Activated CD8-positive, alpha-beta T cell treated with anti-CD3 and anti-CD28 coated beads, Interleukin-2, amount 10 ng/mL, durations not matched to agents 7 days and 5 days (primary cell): ENCODE data around the gene MYCBPAP. TPM values are rescaled to one million over a fixed set of nuclear protein-coding genes. Genes with fewer than 3 reads are reported as not detected.

Experiments used
- ATAC-seq: fragments of 150-1000 bp; cut with Tn5 transposase; one replicate; pipeline ENCODE4 v1.10.0; 2021; ENCODE audit warnings: moderate library complexity
- CTCF ChIA-PET: fragments of 350-600 bp; sonication (Branson Sonifier 250); formaldehyde crosslinking; loops from one replicate; lab custom pipeline; 2021; ENCODE audit warnings: antibody characterized with exemption; lab: Charles Lee
- POLR2A ChIA-PET: fragments of 350-600 bp; sonication (Branson Sonifier 250); formaldehyde crosslinking; loops from one replicate; lab custom pipeline; 2021; ENCODE audit warnings: antibody characterized with exemption; lab: Charles Lee
- DNase-seq: peaks from one replicate; pipeline ENCODE4 v3.0.0-alpha.2; 2020
- H3K27ac Mint-ChIP-seq: one replicate; pipeline ENCODE4 v1.8.0; 2021; ENCODE audit warnings: mild to moderate bottlenecking, mixed read lengths
- H3K27me3 Mint-ChIP-seq: one replicate; pipeline ENCODE4 v1.8.0; 2021; ENCODE audit warnings: low read depth, mixed read lengths
- H3K36me3 Mint-ChIP-seq: one replicate; pipeline ENCODE4 v1.8.0; 2021; ENCODE audit warnings: low read depth, mixed read lengths
- H3K4me1 Mint-ChIP-seq: one replicate; pipeline ENCODE4 v1.8.0; 2021; ENCODE audit warnings: low read depth, mixed read lengths
- H3K4me3 Mint-ChIP-seq: one replicate; pipeline ENCODE4 v1.8.0; 2021; ENCODE audit warnings: mild to moderate bottlenecking, mixed read lengths
- H3K9me3 Mint-ChIP-seq: one replicate; pipeline ENCODE4 v1.8.0; 2022; ENCODE audit warnings: mixed read lengths; ENCODE audit not compliant: insufficient read depth
- total RNA-seq, 2 experiments: library from RNA; stranded (reverse); gene quantifications; one replicate each; pipeline ENCODE4 v1.2.3, GENCODE V29; 2021

Gene MYCBPAP
- total RNA-seq, 2 experiments from 2014 or later: 7.7 to 9.3 TPM

- no peaks in the 10 kb centered on the region for H3K27me3 Mint-ChIP-seq
- ATAC-seq (peak; percentile 45), DNase-seq (peak; percentile 66)
- peaks cover 2% of the 10 kb centered on the region for H3K36me3 Mint-ChIP-seq
- peaks cover 44% of the 10 kb centered on the region for H3K4me1 Mint-ChIP-seq
- H3K9me3 Mint-ChIP-seq: no peaks in the 10 kb centered on the region
- peak overlapping the region; percentile 12 for H3K4me3 Mint-ChIP-seq
- POLR2A ChIA-PET: interaction anchor here (2.3 kb wide), 1 partner anchor 17 kb away, joined by 6 read pairs; no protein-coding TSS in a partner anchor
- H3K27ac Mint-ChIP-seq: peak overlapping the region; percentile 58
- CTCF ChIA-PET: interaction anchor here (0.9 to 3.7 kb wide), 5 partner anchors 9 to 32 kb away, joined by 3 to 17 read pairs (median 3); partner anchors contain the start of gene RSAD1
Measured at GRCh38 chr17:50511058-50511457, 2.8 kb downstream of the MYCBPAP start.

GRCh38 chr17:50513495-50513894, 5.3 kb downstream of the MYCBPAP start:
- Mint-ChIP-seq H3K9me3 (no peaks in the 10 kb centered on the region), H3K36me3 (peaks cover 2% of the 10 kb centered on the region), H3K4me3 (no peak overlapping the region), H3K27me3 (no peaks in the 10 kb centered on the region), H3K4me1 (peaks cover 35% of the 10 kb centered on the region), H3K27ac (no peak overlapping the region)
- ChIA-PET CTCF (no interaction called here), POLR2A (no interaction called here)
- ATAC-seq (no peak), DNase-seq (no peak)

- Mint-ChIP-seq H3K4me1 (peaks cover 27% of the 10 kb centered on the region), H3K27ac (no peak overlapping the region), H3K36me3 (peaks cover 2% of the 10 kb centered on the region), H3K27me3 (no peaks in the 10 kb centered on the region), H3K4me3 (no peak overlapping the region), H3K9me3 (no peaks in the 10 kb centered on the region)
- ChIA-PET POLR2A (no interaction called here), CTCF (interaction anchor here (1.2 kb wide), 1 partner anchor 117 kb away, joined by 3 read pairs; the partner anchor contains the start of gene LRRC59)
- ATAC-seq (no peak), DNase-seq (no peak)
Measured at GRCh38 chr17:50514388-50514787, 6.1 kb downstream of the MYCBPAP start.

DNA sequence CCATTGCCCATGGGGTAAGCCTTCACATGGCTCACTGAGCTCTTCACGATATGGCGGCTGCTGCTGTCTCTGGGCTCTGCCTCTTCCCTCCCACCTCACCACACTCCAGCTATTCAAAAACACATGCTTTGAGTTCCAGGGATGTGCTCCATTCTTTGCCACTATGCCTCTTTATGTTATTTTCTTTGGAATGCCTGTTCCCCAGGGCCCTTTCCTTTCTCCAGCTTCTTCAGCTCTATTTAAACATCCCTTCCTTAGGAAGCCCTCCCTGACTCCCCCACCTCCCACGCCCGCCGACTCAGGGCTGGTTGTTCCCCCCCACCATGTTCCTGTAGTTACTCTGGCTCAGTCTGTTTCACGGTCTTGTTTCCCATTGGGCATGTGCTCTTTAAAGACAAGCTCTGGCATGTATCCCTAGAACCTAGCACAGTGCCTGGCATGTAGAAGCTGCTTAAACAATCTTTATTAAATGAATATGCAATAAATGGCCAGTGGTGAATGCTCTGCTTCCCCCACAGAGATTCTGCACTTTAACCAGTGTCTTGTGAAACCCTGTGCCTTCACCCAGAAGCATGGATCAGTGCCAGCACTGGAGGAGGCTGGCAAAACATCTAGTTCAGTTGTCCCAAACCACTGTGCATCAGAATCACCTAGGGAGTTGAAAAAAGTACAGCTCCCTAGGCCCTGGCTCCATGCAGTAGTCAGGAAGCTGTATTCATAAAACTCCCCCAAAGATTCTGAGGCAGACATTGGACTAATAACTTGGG, 6.9 kb downstream of the MYCBPAP start:
- H3K36me3 Mint-ChIP-seq: no peaks in the 10 kb centered on the region
- ATAC-seq: no peak
- POLR2A ChIA-PET: no interaction called here
- CTCF ChIA-PET: interaction anchor here (0.9 to 1.3 kb wide), 4 partner anchors 21 to 118 kb away, joined by 3 read pairs; partner anchors contain the start of genes LRRC59 and RSAD1
- H3K4me3 Mint-ChIP-seq: no peak overlapping the region
- no peaks in the 10 kb centered on the region for H3K27me3 Mint-ChIP-seq
- H3K4me1 Mint-ChIP-seq: peaks cover 19% of the 10 kb centered on the region
- no peak overlapping the region for H3K27ac Mint-ChIP-seq
- no peaks in the 10 kb centered on the region for H3K9me3 Mint-ChIP-seq
- DNase-seq: no peak

DNA sequence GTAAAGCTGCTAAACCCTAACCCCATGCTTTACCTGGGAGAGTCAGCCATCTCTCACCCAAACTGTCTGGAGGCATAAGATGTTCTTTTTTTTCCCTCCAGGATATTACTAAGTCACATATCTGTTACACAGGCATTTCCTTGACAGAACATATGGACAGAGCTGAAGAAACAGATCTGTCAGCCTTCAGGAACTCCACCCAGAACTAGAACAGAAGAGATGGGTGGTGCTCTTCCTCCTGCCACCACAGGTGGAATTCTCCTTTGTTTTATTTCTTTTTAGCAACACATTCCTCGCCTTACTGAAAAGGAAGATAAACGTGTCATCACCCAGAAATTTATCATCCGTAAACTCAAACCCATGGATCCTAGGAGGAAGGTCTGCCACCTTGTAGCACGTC, 8.8 kb downstream of the MYCBPAP start:
- H3K4me3 Mint-ChIP-seq: no peak overlapping the region
- H3K36me3 Mint-ChIP-seq: no peaks in the 10 kb centered on the region

DNA sequence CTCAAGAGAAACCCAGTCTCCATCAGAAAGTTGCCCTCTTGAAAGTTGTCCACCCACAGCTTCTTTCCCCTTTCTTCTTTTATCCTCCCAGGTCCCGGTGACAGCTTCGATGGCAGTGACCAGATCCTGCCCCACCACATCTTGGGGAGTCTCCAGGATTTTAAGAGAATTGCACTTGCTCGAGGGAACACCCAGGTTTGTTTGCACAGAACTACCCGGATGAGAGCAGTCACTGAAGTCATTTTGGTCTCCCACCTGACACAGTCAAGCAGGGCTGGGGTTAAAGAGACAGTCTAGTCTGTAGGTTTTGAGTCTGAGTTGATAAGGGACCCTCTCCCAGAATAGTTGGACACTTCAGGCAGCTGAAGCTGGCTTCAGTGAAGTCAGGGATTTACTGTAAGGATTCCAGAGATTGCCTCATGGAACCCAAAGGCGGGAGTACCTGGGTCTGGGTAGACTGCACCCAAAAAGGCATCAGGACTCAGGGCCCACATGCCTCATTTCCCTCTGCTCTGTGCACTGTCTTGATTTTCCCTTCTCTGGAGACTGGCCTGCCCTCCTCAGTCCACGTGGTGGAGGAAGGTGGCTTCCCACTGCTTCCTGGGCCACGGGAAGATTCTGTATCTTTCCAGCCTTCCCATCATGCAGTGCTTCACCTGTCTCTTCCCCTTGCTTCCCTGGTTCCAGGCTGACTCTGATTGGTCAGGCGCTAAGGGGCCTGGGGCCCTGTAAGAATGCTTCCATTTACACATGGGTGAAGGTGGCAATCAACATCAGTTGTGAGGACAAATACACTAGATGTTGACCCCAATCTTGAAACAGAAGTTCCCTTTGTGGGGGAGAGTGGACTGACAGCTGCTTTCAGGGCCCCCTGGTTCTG, 9.5 kb downstream of the MYCBPAP start:
- no peaks in the 10 kb centered on the region for H3K27me3 Mint-ChIP-seq

More for the DNA sequence above, 8.8 kb downstream of the MYCBPAP start:
- Mint-ChIP-seq H3K4me1 (peaks cover 4% of the 10 kb centered on the region), H3K27me3 (no peaks in the 10 kb centered on the region), H3K27ac (no peak overlapping the region), H3K9me3 (no peaks in the 10 kb centered on the region)
- ChIA-PET CTCF (no interaction called here), POLR2A (no interaction called here)
- DNase-seq (no peak), ATAC-seq (no peak)

GRCh38 chr17:50518384-50519023, 10.3 kb downstream of the MYCBPAP start:
- Mint-ChIP-seq H3K36me3 (no peaks in the 10 kb centered on the region), H3K4me3 (no peak overlapping the region), H3K9me3 (no peaks in the 10 kb centered on the region), H3K27ac (no peak overlapping the region), H3K4me1 (peaks cover 1% of the 10 kb centered on the region), H3K27me3 (no peaks in the 10 kb centered on the region)
- no peak for ATAC-seq
- no peak for DNase-seq
- POLR2A ChIA-PET: no interaction called here
- CTCF ChIA-PET: no interaction called here

More for the DNA sequence above, 9.5 kb downstream of the MYCBPAP start:
- Mint-ChIP-seq H3K36me3 (no peaks in the 10 kb centered on the region), H3K4me3 (no peak overlapping the region), H3K4me1 (peaks cover 1% of the 10 kb centered on the region), H3K27ac (no peak overlapping the region), H3K9me3 (no peaks in the 10 kb centered on the region)
- ChIA-PET POLR2A (no interaction called here), CTCF (no interaction called here)
- DNase-seq: no peak
- ATAC-seq: no peak

GRCh38 chr17:50519141-50519834, 11.0 kb downstream of the MYCBPAP start:
- no peaks in the 10 kb centered on the region for H3K36me3 Mint-ChIP-seq
- no peak overlapping the region for H3K4me3 Mint-ChIP-seq
- ChIA-PET POLR2A (interaction anchor here (0.6 kb wide), 1 partner anchor 214 kb away, joined by 6 read pairs; no protein-coding TSS in a partner anchor), CTCF (no interaction called here)
- peaks cover 1% of the 10 kb centered on the region for H3K4me1 Mint-ChIP-seq
- DNase-seq (no peak), ATAC-seq (no peak)
- H3K27ac Mint-ChIP-seq: no peak overlapping the region
- no peaks in the 10 kb centered on the region for H3K27me3 Mint-ChIP-seq
- H3K9me3 Mint-ChIP-seq: no peaks in the 10 kb centered on the region

DNA sequence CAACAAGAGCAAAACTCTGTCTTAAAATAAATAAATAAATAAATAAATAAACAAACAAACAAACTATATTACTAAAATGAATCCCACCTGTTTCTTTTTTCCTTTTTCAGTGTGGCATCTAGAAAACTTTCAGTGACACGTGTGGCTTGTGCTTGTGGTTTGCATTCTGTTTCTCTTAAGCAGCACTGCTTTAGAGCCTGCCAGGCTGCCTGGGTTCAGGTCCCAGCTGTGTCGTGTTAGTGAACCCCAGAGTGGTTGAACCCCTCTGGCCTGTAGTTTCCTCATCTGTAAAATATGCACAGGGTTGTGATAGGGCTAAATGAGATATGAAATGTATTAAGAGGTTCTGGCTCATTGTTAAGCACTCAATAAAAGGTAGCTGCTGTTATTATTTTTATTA, 12.2 kb downstream of the MYCBPAP start:
- ChIA-PET POLR2A (no interaction called here), CTCF (interaction anchor here (0.9 kb wide), 1 partner anchor 263 kb away, joined by 3 read pairs; no protein-coding TSS in a partner anchor)
- no peak overlapping the region for H3K4me3 Mint-ChIP-seq
- DNase-seq (no peak), ATAC-seq (no peak)
- no peaks in the 10 kb centered on the region for H3K36me3 Mint-ChIP-seq
- no peaks in the 10 kb centered on the region for H3K9me3 Mint-ChIP-seq
- no peak overlapping the region for H3K27ac Mint-ChIP-seq
- peaks cover 1% of the 10 kb centered on the region for H3K4me1 Mint-ChIP-seq
- H3K27me3 Mint-ChIP-seq: no peaks in the 10 kb centered on the region

- DNase-seq: no peak
- CTCF ChIA-PET: no interaction called here
- no peak overlapping the region for H3K4me3 Mint-ChIP-seq
- no peaks in the 10 kb centered on the region for H3K9me3 Mint-ChIP-seq
- no peak overlapping the region for H3K27ac Mint-ChIP-seq
- H3K27me3 Mint-ChIP-seq: no peaks in the 10 kb centered on the region
- ATAC-seq: no peak
- POLR2A ChIA-PET: no interaction called here
- no peaks in the 10 kb centered on the region for H3K36me3 Mint-ChIP-seq
- peaks cover 1% of the 10 kb centered on the region for H3K4me1 Mint-ChIP-seq
Measured at GRCh38 chr17:50521514-50521913, 13.3 kb downstream of the MYCBPAP start.

- DNase-seq (no peak), ATAC-seq (no peak)
- CTCF ChIA-PET: no interaction called here
- Mint-ChIP-seq H3K9me3 (no peaks in the 10 kb centered on the region), H3K4me1 (peaks cover 1% of the 10 kb centered on the region), H3K27me3 (no peaks in the 10 kb centered on the region), H3K27ac (no peak overlapping the region), H3K36me3 (no peaks in the 10 kb centered on the region), H3K4me3 (no peak overlapping the region)
- POLR2A ChIA-PET: interaction anchor here (0.6 kb wide), 1 partner anchor 197 kb away, joined by 5 read pairs; the partner anchor contains the start of gene LUC7L3
Measured at GRCh38 chr17:50522766-50523165, 14.5 kb downstream of the MYCBPAP start.
